HT-29 (cell line): Measurements from ENCODE around the gene ADAMTSL1. TPM values are rescaled to one million over a fixed set of nuclear protein-coding genes. Genes with fewer than 3 reads are reported as not detected.

Source experiments
- DNase-seq: peaks from one replicate; pipeline ENCODE4 v3.0.0-alpha.2; 2015; ENCODE audit warnings: low spot score
- total RNA-seq: library from RNA; depleted of rRNA; stranded (reverse); fragments of >200 nt; shearing (Covaris generic); gene quantifications from 2 replicates; pipeline ENCODE4 v1.2.3, GENCODE V29; 2014; rRNA removed

Gene ADAMTSL1
- total RNA-seq, result not detected in 2 replicates

GRCh38 chr9:18473652-18474279, at the start of gene ADAMTSL1:
TSS of gene ADAMTSL1 (plus strand) at chr9:18474153. CDS start at chr9:18474233, 80 bp downstream.
- DNase-seq, result no peak

GRCh38 chr9:18427691-18428090, 46.3 kb upstream of the ADAMTSL1 start:
- DNase-seq, result no peak

- DNase-seq, result no peak
These were observed 45.3 kb upstream of the ADAMTSL1 start for GRCh38 chr9:18428661-18429060.

- no peak for DNase-seq
These were observed 44.9 kb upstream of the ADAMTSL1 start for GRCh38 chr9:18429070-18429469.

- DNase-seq, result no peak
These were observed 40.3 kb upstream of the ADAMTSL1 start for GRCh38 chr9:18433620-18434019.

- DNase-seq, result no peak
These were observed 36.4 kb upstream of the ADAMTSL1 start for GRCh38 chr9:18437315-18438201.

- DNase-seq, result no peak
These were observed 35.5 kb upstream of the ADAMTSL1 start for GRCh38 chr9:18438300-18438925.

- DNase-seq, result no peak
These were observed 35.0 kb upstream of the ADAMTSL1 start for GRCh38 chr9:18438951-18439350.

GRCh38 chr9:18441261-18441660, 32.7 kb upstream of the ADAMTSL1 start:
- DNase-seq, result no peak

GRCh38 chr9:18442629-18443491, 31.1 kb upstream of the ADAMTSL1 start:
- DNase-seq, result peak; percentile 59

- DNase-seq, result no peak
These were observed 26.8 kb upstream of the ADAMTSL1 start for GRCh38 chr9:18447131-18447530.

- DNase-seq, result no peak
These were observed 26.4 kb upstream of the ADAMTSL1 start for GRCh38 chr9:18447541-18447940.

- DNase-seq, result no peak
These were observed 25.9 kb upstream of the ADAMTSL1 start for GRCh38 chr9:18448101-18448500.

- no peak for DNase-seq
These were observed 22.5 kb upstream of the ADAMTSL1 start for GRCh38 chr9:18451406-18451805.

- DNase-seq, result no peak
These were observed 21.7 kb upstream of the ADAMTSL1 start for GRCh38 chr9:18452276-18452675.

GRCh38 chr9:18456624-18457237, 17.2 kb upstream of the ADAMTSL1 start:
- no peak for DNase-seq

GRCh38 chr9:18457510-18457909, 16.4 kb upstream of the ADAMTSL1 start:
- DNase-seq, result no peak

GRCh38 chr9:18459962-18460584, 13.9 kb upstream of the ADAMTSL1 start:
- no peak for DNase-seq

- no peak for DNase-seq
These were observed 12.5 kb upstream of the ADAMTSL1 start for GRCh38 chr9:18461496-18461895.

- DNase-seq, result no peak
These were observed 10.0 kb upstream of the ADAMTSL1 start for GRCh38 chr9:18463991-18464390.

- DNase-seq, result no peak
These were observed 7.9 kb upstream of the ADAMTSL1 start for GRCh38 chr9:18466101-18466500.
